Progenitor cell of endocrine pancreas (in vitro differentiated cells): ENCODE results near the gene ABCA7. TPM values are rescaled to one million over a fixed set of nuclear protein-coding genes. Genes with fewer than 3 reads are reported as not detected.

Experiments
- DNase-seq: peaks from one replicate; pipeline ENCODE4 v3.0.0; 2021; ENCODE audit warnings: low spot score; ENCODE audit not compliant: unreplicated experiment
- H3K27ac Mint-ChIP-seq: 2 replicates; pipeline ENCODE4 v1.8.0; 2021; ENCODE audit warnings: mild to moderate bottlenecking, moderate library complexity, mixed read lengths
- H3K27me3 Mint-ChIP-seq: 2 replicates; pipeline ENCODE4 v1.8.0; 2021; ENCODE audit warnings: mixed read lengths
- H3K36me3 Mint-ChIP-seq: 2 replicates; pipeline ENCODE4 v1.8.0; 2022; ENCODE audit warnings: mixed read lengths; ENCODE audit not compliant: insufficient read depth
- H3K4me1 Mint-ChIP-seq: 2 replicates; pipeline ENCODE4 v1.8.0; 2021; ENCODE audit warnings: low read depth, mixed read lengths
- H3K4me3 Mint-ChIP-seq: 2 replicates; pipeline ENCODE4 v1.8.0; 2021; ENCODE audit warnings: low read depth, mild to moderate bottlenecking, moderate library complexity, mixed read lengths
- H3K9me3 Mint-ChIP-seq: 2 replicates; pipeline ENCODE4 v1.8.0; 2021; ENCODE audit warnings: low read depth, mixed read lengths
- total RNA-seq: library from RNA; stranded (reverse); gene quantifications from 2 replicates; pipeline ENCODE4 v1.2.1, GENCODE V29; 2021
- TF ChIP-seq, protein P1 (sequence below): fragments of 200-600 bp; sonication (generic); IDR thresholded peaks from one replicate; pipeline ENCODE4 v1.5.0; 2021; ENCODE audit warnings: antibody characterized with exemption, mild to moderate bottlenecking; ENCODE audit not compliant: unreplicated experiment

ABCA7 gene
- total RNA-seq, 1 donor from 2014 or later, result 57.3 TPM

DNA sequence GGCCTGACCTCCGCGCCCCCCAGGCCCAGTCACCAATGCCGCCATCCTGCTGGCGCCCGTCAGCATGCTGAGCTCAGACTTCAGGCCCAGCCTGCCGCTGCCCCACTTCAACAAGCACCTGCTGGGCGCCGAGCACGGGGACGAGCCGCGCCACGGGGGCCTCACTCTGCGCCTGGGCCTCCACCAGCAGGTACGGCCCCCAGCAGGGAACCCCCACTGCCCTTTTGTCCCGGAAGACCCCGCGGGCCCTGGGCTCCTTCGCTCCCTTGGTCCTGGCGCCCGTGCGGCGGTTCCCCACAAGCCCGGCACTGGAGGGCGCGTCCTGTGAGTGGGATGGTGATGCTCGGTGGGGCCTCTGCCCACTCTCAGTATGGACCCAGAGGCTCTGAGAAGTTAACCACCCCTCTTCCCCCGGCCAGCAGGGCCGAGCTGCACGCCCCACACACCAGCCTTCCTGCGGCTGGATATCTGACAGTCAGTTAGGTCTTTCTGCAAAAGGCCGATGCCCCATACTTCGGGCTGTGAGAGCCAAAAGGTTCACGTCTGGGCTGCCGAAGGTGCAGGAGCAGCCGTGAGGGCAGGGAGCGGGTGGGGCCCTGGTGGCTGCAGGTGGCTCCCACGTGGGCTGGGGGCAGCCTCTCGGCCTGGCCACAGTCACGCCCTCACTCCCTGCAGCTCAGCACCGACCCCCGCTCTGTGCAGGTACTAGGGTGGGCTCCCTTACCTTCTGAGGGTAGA is 47.8 kb upstream of the ABCA7 start:
- Mint-ChIP-seq H3K36me3 (peaks cover 7% of the 10 kb centered on the region), H3K27me3 (peaks cover 8% of the 10 kb centered on the region), H3K4me3 (no peak overlapping the region), H3K4me1 (no peaks in the 10 kb centered on the region), H3K9me3 (no peaks in the 10 kb centered on the region), H3K27ac (no peak overlapping the region)
- TF ChIP-seq, protein P1, sequence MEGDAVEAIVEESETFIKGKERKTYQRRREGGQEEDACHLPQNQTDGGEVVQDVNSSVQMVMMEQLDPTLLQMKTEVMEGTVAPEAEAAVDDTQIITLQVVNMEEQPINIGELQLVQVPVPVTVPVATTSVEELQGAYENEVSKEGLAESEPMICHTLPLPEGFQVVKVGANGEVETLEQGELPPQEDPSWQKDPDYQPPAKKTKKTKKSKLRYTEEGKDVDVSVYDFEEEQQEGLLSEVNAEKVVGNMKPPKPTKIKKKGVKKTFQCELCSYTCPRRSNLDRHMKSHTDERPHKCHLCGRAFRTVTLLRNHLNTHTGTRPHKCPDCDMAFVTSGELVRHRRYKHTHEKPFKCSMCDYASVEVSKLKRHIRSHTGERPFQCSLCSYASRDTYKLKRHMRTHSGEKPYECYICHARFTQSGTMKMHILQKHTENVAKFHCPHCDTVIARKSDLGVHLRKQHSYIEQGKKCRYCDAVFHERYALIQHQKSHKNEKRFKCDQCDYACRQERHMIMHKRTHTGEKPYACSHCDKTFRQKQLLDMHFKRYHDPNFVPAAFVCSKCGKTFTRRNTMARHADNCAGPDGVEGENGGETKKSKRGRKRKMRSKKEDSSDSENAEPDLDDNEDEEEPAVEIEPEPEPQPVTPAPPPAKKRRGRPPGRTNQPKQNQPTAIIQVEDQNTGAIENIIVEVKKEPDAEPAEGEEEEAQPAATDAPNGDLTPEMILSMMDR, result no peak
- no peak for DNase-seq

DNA sequence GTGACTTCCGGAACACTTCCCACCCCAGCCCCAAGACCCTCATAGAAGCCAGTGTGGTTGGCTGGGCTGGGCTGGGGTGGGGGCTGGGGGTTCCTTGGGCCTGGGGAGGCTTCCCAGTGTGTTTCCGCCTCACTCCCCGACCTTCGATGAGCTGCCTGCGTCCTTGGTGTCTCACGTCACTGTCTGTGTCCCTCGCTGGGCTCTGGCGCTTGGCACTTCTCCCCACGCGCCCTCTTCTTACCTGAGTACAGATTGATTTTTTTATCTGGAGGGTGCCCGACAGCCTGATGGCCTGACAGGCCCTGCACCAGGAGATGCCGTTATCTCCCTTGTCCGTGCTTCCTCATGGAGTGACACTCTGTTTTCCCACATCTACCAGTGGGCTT is 47.2 kb upstream of the ABCA7 start:
- DNase-seq, result no peak
- Mint-ChIP-seq H3K36me3 (peaks cover 7% of the 10 kb centered on the region), H3K27ac (no peak overlapping the region), H3K27me3 (peaks cover 10% of the 10 kb centered on the region), H3K4me3 (no peak overlapping the region), H3K9me3 (no peaks in the 10 kb centered on the region), H3K4me1 (no peaks in the 10 kb centered on the region)
- TF ChIP-seq, protein P1, result no peak

DNA sequence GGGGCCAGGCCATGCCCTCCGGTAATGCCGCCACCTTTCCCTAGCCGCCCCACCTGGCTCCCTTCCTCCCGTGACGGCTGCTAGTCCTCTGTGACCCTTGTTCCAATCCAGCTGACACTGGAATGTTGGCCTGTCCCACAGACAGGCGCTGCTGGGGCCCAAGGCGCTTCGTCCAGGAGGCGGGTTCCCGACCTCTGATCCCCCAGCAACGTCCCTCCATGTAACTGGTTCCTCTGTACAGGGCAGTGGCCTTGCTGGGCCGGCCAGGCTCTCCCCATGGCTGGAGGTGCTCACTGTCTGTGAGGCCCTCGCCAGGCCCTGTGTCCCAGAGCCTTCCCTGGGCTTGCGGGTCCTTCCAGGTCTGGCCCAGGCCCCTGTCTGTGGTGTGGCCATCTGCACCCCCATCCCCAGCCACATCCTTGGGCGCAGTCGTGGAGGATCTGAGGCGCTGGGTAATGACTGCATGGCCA is 46.5 kb upstream of the ABCA7 start:
- Mint-ChIP-seq H3K27me3 (peaks cover 18% of the 10 kb centered on the region), H3K4me3 (no peak overlapping the region), H3K27ac (no peak overlapping the region), H3K9me3 (no peaks in the 10 kb centered on the region), H3K36me3 (peaks cover 7% of the 10 kb centered on the region), H3K4me1 (no peaks in the 10 kb centered on the region)
- TF ChIP-seq, protein P1, result no peak
- DNase-seq, result no peak

DNA sequence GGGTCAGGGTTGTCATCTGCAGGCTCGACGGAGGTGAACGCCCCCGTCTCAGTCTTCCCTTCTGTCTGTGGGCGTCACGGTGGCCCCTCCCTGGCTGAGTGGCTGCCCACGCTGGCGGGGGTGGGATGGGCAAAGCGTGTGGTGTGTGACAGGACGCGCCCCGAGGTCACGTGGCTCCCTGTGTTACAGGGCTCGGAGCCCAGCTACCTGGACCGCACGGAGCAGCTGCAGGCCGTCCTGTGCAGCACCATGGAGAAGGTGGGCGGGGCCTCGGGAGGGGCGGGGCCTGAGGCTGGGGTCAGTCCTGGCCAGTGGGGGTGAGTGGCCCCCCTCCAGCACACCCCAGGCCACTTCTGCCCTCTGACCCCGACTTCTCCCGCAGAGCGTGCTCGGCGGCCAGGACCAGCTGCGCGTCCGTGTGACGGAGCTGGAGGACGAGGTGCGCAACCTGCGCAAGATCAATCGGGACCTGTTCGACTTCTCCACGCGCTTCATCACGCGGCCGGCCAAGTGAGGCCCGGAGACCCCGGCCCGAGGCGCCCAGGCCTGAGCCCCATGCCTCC is 46.0 kb upstream of the ABCA7 start:
- Mint-ChIP-seq H3K4me3 (no peak overlapping the region), H3K27ac (no peak overlapping the region), H3K27me3 (peaks cover 22% of the 10 kb centered on the region), H3K9me3 (no peaks in the 10 kb centered on the region), H3K36me3 (peaks cover 7% of the 10 kb centered on the region), H3K4me1 (no peaks in the 10 kb centered on the region)
- TF ChIP-seq, protein P1, result no peak
- no peak for DNase-seq

DNA sequence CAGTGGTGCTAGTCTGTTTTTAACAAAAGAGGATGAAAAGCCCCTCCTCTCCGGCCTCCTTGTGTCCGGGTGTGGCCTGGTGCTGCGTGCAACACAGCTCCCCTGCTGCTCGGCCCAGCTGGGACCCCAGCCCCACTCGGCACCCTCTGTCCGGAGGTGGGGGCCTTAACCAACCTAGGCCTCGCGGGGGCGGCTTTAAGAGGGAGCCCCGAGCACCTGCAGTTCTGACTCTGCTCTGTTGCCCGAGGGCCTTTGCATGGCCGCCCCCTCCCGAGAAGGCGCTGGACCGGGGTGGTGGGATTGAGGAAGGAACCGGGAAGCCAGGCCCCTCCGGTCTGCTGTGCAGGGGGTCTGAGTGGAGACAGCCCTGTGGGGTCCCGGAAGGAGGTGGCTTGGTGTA is 45.4 kb upstream of the ABCA7 start:
- Mint-ChIP-seq H3K9me3 (no peaks in the 10 kb centered on the region), H3K4me3 (no peak overlapping the region), H3K36me3 (peaks cover 7% of the 10 kb centered on the region), H3K27ac (no peak overlapping the region), H3K27me3 (peaks cover 28% of the 10 kb centered on the region), H3K4me1 (no peaks in the 10 kb centered on the region)
- TF ChIP-seq, protein P1, result no peak
- no peak for DNase-seq
